ENCODE measurements around the gene TTBK1.

- no peak for TF ChIP-seq POLR2A (IDR thresholded peaks at IDR 0.05; ENCODE audit: extremely low read depth, insufficient read length)
- TF ChIP-seq CTCF (IDR thresholded peaks at IDR 0.05; ENCODE audit: low read depth, low read length) = no peak
These were observed 31.3 kb upstream of the TTBK1 start for GRCh38 chr6:43211955-43212354.
